Measurements from ENCODE around the gene CHCHD3. TPM values are rescaled to one million over a fixed set of nuclear protein-coding genes. Genes with fewer than 3 reads are reported as not detected.
"Not testable (repeated sequence)": the region's sequence is repeated elsewhere in the genome, so short reads cannot be mapped to it uniquely, and the experiment has no call there.

CHCHD3 gene
- total RNA-seq, 1 donor from 2014 or later = 142 TPM

DNA sequence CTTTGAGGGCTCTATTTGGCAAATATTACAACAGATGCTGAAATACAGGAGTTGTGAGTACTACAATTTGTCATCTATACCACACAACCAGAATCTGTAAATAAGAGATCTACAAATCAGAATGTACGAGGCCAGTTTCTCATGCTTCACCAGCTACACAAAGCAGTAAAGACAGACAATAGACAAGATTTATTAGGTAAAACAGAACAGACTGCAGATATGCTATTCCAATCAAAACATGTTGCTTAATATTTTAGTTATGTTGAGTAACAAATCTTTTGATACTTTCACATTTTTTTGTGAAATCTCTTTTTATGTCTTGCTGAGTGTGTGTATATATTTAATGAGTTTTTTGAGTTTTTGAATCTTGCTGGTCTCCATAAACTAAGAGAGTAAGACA, 109.1 kb downstream of the CHCHD3 start:
- no peaks in the 10 kb centered on the region for H3K27me3 Mint-ChIP-seq (ENCODE audit: insufficient read depth, low read depth)
- Histone ChIP-seq H3K4me1 (peaks cover 25% of the 10 kb centered on the region), H3K9ac (no peak overlapping the region), H3K36me3 (no peaks in the 10 kb centered on the region), H3K9me3 (ENCODE audit: low read depth) (no peaks in the 10 kb centered on the region), H4K20me1 (ENCODE audit: low read depth) (no peaks in the 10 kb centered on the region), H3K4me2 (no peak overlapping the region), H2AFZ (replicated peaks) (no peak overlapping the region), H3K27me3 (no peaks in the 10 kb centered on the region), H3K4me3 (no peak overlapping the region), H3K79me2 (ENCODE audit: low read depth) (peaks cover 45% of the 10 kb centered on the region), H3K27ac (no peak overlapping the region), H3F3A (ENCODE audit: low read depth) (peaks cover 14% of the 10 kb centered on the region)
- H3K27ac Mint-ChIP-seq = no peak overlapping the region
- H3K9me3 Mint-ChIP-seq = no peaks in the 10 kb centered on the region
- peaks cover 22% of the 10 kb centered on the region for H3K36me3 Mint-ChIP-seq
- no peak overlapping the region for H3K4me3 Mint-ChIP-seq
- DNase-seq (ENCODE audit: low spot score) = no peak
- H3K4me1 Mint-ChIP-seq = peaks cover 16% of the 10 kb centered on the region
- TF ChIP-seq EZH2 (IDR thresholded peaks at IDR 0.05) (no peak), EZH2phosphoT487 (IDR thresholded peaks at IDR 0.05) (no peak), CTCF (IDR thresholded peaks at IDR 0.05) (no peak)

GRCh38 chr7:132970257-132970656, 111.6 kb downstream of the CHCHD3 start:
- TF ChIP-seq EZH2 (IDR thresholded peaks at IDR 0.05) = no peak
- no peak for TF ChIP-seq EZH2phosphoT487 (IDR thresholded peaks at IDR 0.05)
- TF ChIP-seq CTCF (IDR thresholded peaks at IDR 0.05) = no peak
- DNase-seq (ENCODE audit: low spot score) = no peak
- H3K4me1 Mint-ChIP-seq = peaks cover 13% of the 10 kb centered on the region
- Histone ChIP-seq H3F3A (ENCODE audit: low read depth) (peaks cover 15% of the 10 kb centered on the region), H3K9ac (no peak overlapping the region), H3K36me3 (no peaks in the 10 kb centered on the region), H3K79me2 (ENCODE audit: low read depth) (peaks cover 48% of the 10 kb centered on the region), H3K4me1 (peaks cover 31% of the 10 kb centered on the region), H4K20me1 (ENCODE audit: low read depth) (no peaks in the 10 kb centered on the region), H2AFZ (replicated peaks) (no peak overlapping the region), H3K9me3 (ENCODE audit: low read depth) (no peaks in the 10 kb centered on the region), H3K4me2 (no peak overlapping the region), H3K27me3 (no peaks in the 10 kb centered on the region), H3K4me3 (no peak overlapping the region), H3K27ac (no peak overlapping the region)
- H3K27me3 Mint-ChIP-seq (ENCODE audit: insufficient read depth, low read depth) = no peaks in the 10 kb centered on the region
- no peaks in the 10 kb centered on the region for H3K9me3 Mint-ChIP-seq
- H3K4me3 Mint-ChIP-seq = no peak overlapping the region
- H3K27ac Mint-ChIP-seq = no peak overlapping the region
- H3K36me3 Mint-ChIP-seq = peaks cover 17% of the 10 kb centered on the region

- H3F3A ChIP-seq (ENCODE audit: low read depth) = peaks cover 15% of the 10 kb centered on the region
- no peak for DNase-seq (ENCODE audit: low spot score)
- peaks cover 31% of the 10 kb centered on the region for H3K4me1 ChIP-seq
- H3K9me3 ChIP-seq (ENCODE audit: low read depth) = no peaks in the 10 kb centered on the region
- H3K36me3 ChIP-seq = no peaks in the 10 kb centered on the region
- no peak for TF ChIP-seq CTCF (IDR thresholded peaks at IDR 0.05)
- TF ChIP-seq EZH2 (IDR thresholded peaks at IDR 0.05) = no peak
- TF ChIP-seq EZH2phosphoT487 (IDR thresholded peaks at IDR 0.05) = no peak
- no peak overlapping the region for H2AFZ ChIP-seq (replicated peaks)
- H3K79me2 ChIP-seq (ENCODE audit: low read depth) = peaks cover 56% of the 10 kb centered on the region
- Mint-ChIP-seq H3K4me1 (peaks cover 16% of the 10 kb centered on the region), H3K9me3 (no peaks in the 10 kb centered on the region), H3K4me3 (no peak overlapping the region), H3K27ac (no peak overlapping the region), H3K27me3 (ENCODE audit: insufficient read depth, low read depth) (no peaks in the 10 kb centered on the region), H3K36me3 (peaks cover 12% of the 10 kb centered on the region)
- H4K20me1 ChIP-seq (ENCODE audit: low read depth) = no peaks in the 10 kb centered on the region
- H3K9ac ChIP-seq = no peak overlapping the region
- no peak overlapping the region for H3K4me3 ChIP-seq
- H3K27me3 ChIP-seq = no peaks in the 10 kb centered on the region
- H3K4me2 ChIP-seq = no peak overlapping the region
- H3K27ac ChIP-seq = no peak overlapping the region
Observed at GRCh38 chr7:132969520-132969919, 112.4 kb downstream of the CHCHD3 start.

DNA sequence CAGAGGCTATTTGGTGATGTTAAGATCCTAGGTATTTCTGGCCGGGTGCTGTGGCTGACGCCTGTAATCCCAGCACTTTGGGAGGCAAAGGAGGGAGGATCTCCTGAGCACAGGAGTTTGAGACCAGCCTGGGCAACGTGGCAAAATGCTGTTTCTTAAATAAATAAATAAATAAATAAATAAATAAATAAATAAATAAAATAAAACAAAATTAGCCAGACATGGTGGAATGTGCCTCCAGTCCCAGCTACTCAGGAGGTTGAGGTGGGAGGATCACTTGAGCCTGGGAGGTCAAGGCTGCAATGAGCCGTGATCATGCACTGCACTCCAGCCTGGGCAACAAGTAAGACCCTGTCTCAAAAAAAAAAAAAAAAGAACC, 114.4 kb downstream of the CHCHD3 start:
- not testable (repeated sequence) for H3K36me3 Mint-ChIP-seq; H4K20me1 ChIP-seq (ENCODE audit: low read depth); H2AFZ ChIP-seq (replicated peaks); H3K27ac Mint-ChIP-seq; H3K9ac ChIP-seq; H3K9me3 ChIP-seq (ENCODE audit: low read depth); DNase-seq (ENCODE audit: low spot score); H3K27me3 Mint-ChIP-seq (ENCODE audit: insufficient read depth, low read depth); H3K36me3 ChIP-seq; H3K27me3 ChIP-seq; H3K4me3 Mint-ChIP-seq; H3K9me3 Mint-ChIP-seq; H3K4me3 ChIP-seq
- peaks cover 71% of the 10 kb centered on the region for H3K79me2 ChIP-seq (ENCODE audit: low read depth)
- H3K4me1 ChIP-seq = peaks cover 34% of the 10 kb centered on the region
- H3K4me2 ChIP-seq = peak overlapping the region; percentile 57
- peaks cover 12% of the 10 kb centered on the region for H3F3A ChIP-seq (ENCODE audit: low read depth)
- H3K4me1 Mint-ChIP-seq = peaks cover 16% of the 10 kb centered on the region
- H3K27ac ChIP-seq = peak overlapping the region; percentile 71
